HG03108 (cell line): ENCODE results near the gene NELL1.
"Not testable (repeated sequence)": the region's sequence is repeated elsewhere in the genome, so short reads cannot be mapped to it uniquely, and the experiment has no call there.

ENCODE experiments used
- ATAC-seq: cut with Tn5 transposase; IDR thresholded peaks from one replicate; pipeline ENCODE4 v1.9.1; 2021; ENCODE audit warnings: moderate library complexity; ENCODE audit not compliant: unreplicated experiment

NELL1 gene

GRCh38 chr11:21082853-21083252 is 413.5 kb downstream of the NELL1 start:
- ATAC-seq, result no peak

GRCh38 chr11:21088930-21089329 is 419.5 kb downstream of the NELL1 start:
- ATAC-seq, result no peak

DNA sequence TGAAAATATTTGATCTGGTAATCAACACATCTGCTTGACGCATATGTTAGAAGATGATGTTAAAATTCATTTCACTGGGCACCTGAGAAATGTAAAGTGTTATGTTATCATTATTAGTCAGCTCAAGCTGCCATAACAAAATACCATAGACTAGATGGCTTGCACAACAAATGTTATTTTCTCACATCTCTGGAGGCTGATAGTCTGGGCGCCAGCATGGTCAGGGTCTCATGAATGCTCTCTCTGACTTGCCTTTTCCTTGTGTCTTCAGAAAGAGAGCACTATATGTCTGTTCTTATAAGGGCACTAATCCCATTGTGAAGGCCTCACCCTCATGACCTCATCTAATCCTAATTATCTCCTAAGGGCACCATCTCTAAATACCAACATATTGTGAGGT is 435.3 kb downstream of the NELL1 start:
- ATAC-seq, result no peak

DNA sequence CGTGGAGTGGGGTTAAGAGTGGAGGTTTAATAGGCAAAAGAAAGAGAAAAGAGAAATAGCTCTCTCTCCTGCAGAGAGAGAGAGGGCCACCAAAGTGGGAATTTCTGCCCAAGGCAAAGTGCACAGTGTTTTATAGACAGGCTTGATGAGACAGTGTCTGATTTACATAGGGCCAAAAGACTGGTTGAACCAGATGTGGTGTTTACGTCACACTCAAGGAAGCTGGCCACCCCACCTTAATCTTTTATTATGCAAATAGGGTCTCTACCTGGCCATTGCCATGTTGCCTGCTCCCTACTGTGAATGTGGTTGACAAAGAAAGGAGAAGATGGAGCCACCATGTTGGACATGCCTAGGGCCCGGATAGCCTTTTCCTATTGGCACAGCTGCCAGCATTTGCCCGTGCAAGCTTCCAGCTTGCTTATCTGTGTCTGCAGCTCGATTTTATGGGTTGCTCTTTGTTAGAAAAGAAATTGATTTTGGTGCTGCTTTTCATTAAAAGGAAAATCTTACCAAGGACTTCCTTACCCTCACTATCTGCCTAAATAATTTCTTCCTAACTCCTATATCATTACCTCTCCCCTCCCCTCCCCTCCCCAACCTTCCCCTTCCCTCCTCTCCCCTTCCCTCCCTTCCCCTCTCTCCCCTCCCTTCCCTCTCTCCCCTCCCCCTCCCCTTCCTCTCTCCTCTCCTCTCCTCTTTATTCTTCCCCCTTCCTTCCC is 436.0 kb downstream of the NELL1 start:
- no peak for ATAC-seq

- ATAC-seq, result no peak
Observed at GRCh38 chr11:21109341-21109740, 440.0 kb downstream of the NELL1 start.

DNA sequence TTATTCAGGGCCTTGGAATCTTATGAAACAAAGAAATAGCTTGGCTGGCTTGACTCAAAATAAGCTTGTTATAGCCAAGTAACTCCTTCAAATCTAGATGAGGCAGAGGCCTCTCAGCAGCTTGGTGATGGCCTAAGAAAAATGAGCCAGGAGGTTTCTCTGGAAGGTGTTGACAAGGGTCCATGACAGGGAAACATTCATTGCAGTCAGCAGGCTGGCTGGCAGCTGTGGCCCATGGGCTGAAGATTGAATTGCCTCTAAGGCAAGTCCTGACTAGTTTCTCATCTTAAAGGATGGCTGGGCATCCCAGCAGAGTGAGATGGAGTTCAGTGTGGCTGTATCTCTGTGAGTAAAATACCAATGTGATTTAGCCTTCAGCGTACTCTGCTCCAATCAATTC is 441.0 kb downstream of the NELL1 start:
- no peak for ATAC-seq

DNA sequence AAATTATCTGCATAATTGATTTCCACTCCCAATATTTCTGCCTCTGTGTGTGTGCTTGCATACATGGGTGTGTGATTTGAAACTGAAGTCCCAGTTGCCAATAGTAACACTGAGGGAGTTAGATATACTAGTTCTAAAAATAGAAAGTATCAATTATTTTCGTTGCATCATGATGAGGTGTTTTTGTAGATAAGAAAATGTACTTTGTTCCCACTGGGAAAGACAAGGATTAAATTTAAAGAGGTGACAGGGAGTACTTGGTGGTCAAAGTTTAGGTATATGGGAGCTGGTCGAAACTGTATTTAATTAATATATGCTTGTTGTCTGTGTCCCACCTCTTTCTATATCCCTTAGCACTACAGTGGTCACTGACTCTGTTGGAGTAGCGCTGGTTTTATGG is 444.5 kb downstream of the NELL1 start:
- ATAC-seq, result no peak

DNA sequence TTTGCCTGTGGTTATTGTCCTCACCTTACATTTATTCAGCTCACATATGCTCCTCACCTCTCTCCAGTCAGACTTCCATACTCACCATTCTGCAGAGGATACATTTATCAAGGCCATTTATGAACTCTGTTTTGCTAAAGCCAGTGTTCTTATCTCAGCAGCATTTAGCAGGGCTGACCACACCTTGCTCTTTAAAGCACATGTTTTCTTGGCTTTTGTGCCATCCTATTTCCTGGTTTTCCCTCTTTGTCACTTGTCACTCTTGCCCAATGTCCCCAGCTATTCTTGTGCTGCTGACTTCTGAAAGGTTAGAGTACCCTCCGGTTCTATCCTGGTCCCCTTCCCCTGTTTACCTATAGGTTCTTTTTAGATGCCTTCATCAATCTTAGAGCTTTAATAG is 446.6 kb downstream of the NELL1 start:
- ATAC-seq, result no peak

GRCh38 chr11:21119411-21119810 is 450.0 kb downstream of the NELL1 start:
- no peak for ATAC-seq

GRCh38 chr11:21121991-21122390 is 452.6 kb downstream of the NELL1 start:
- ATAC-seq, result no peak

DNA sequence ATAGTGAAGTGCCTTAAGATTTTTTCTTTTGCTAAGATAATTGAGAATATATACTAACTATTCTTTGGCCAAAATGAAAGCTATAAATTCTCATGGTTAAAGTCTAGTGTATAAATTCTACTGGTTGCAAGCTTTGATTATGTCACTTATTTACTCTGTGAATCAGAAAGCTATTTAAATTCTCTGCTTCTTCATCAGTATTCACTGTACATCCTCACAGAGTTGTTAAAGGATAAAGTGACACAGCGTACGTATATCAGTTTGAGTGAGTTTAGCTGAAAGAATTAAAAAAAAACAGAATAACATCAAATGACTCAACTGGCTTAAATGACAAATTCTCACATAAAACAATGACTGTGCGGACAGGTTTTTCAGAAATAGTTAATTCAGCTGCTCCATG is 453.1 kb downstream of the NELL1 start:
- ATAC-seq, result no peak

DNA sequence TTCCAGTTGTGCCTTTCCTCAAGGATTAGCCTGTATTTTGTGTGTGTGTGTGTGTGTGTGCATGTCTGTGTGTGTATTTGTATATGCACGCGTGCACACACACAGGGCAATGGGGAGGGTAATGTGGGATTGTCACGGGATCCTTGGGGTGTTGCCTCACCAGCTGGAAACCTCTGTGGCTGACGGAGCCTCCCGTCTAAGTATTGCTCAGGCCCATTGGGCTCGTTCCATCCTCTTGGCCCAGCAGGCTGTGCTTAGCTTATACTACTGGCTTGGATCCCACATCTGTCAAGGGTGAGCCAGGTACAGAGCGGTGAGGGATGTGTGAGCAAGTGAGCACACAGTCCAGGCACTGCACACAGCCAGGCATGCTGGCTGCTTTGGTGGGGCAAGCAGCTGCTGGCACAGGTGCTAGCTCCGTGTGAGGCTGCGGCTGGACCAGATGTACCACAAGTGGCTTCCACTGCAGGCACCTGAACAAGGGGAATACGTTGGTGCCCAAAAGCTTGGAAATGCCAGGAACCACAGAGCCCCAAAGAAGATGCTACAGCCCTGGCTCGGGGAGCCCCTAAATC is 462.8 kb downstream of the NELL1 start:
- no peak for ATAC-seq

DNA sequence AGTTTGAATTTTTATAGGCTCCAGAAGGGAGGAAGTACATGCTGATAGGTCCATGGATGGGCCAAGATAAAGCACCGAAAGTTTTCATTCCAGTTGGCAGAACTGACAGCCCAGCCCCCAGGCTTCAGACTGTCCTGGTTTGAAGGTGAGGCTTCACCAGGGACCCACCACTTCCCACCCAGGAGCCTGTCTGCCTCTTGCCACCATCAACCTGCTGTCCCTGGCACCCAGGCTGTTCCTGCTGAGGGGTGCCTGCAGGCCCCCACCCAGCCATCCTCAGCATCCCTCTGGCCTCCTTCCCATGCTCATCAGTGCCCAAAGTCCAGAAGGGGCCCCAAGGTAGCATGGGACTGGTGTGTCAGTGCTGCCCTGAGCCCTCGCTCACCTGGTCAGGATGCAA is 463.9 kb downstream of the NELL1 start:
- no peak for ATAC-seq

GRCh38 chr11:21133722-21134121 is 464.3 kb downstream of the NELL1 start:
- ATAC-seq, result no peak

GRCh38 chr11:21137803-21138202 is 468.4 kb downstream of the NELL1 start:
- no peak for ATAC-seq

- ATAC-seq, result not testable (repeated sequence)
Observed at GRCh38 chr11:21141557-21141956, 472.2 kb downstream of the NELL1 start.

- no peak for ATAC-seq
Observed at GRCh38 chr11:21142007-21142406, 472.6 kb downstream of the NELL1 start.

DNA sequence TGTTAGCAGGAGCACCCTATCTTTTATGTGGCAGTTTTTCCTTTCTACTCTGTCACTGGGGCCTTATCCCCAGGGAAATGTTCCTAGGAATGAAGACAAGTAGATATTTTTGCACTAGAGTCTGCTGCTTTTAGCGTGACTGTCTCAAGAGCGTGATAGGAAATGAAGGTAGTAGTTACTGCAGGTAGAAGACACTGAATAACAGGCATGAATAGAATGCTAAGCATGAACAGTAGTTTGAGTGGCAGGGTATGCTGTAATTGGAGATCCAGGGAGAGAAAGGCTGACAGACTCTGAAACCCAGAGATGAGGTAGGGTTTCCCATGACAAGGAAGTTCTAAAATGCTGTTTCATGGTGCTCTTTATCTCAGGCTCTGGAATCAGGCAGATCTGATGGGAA is 475.1 kb downstream of the NELL1 start:
- no peak for ATAC-seq

- no peak for ATAC-seq
Observed at GRCh38 chr11:21148376-21148775, 479.0 kb downstream of the NELL1 start.

DNA sequence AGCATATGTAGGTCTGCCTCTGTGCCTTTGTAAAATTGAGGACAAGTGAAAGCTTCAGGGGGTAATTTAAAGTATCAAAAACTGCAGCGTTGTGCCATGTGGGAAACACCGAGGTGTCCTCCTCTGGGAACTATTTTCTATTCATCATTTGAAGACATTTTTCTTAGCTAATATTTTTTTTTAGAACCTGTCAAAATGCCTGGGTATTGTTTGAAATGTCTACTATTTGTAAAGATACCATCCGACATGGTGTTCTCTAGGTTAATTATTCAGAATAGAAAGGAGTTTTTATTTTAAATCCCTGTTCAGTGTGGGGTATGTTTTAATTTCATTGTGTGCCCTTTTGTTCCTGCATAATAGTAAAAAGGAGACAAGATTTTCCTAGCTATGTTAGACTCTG is 490.8 kb downstream of the NELL1 start:
- no peak for ATAC-seq

DNA sequence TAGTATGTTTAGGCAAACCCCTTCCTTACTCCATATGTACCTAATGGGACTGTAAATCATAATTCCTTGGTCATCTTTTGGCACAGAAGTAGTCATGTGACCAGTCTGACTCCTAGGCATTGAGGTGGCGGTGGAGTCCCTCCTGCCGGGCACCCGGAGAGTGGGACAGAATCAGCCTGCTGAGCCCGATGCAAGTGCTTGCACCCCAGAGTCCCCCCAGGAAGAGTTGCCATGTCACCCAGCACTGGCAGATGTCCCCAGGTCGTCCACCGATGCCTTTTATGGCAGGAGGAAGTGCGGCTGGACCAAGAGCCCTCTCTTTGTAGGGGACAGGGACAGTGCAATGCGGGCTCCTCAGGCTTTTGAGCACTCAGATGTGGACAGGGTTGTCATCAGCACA is 500.3 kb downstream of the NELL1 start:
- no peak for ATAC-seq

GRCh38 chr11:21173476-21173875 is 504.1 kb downstream of the NELL1 start:
- no peak for ATAC-seq

DNA sequence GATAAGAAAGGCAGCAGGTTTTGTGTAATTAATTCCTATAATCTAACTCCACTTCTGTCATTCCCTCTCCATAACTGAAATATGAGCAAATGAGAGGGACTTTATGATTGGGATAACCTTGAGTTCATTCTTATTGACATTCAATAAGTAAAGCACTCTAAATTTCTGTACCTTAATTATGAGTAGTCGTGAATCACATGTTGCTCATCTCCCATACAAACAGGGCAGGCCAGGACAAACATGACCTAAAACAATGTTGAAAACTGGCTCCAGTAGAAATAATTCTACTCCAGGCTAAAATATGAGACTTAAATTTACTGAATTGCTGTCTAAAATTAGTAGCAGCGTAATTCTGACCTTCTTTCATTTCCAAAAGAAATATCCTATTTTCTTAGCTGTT is 505.4 kb downstream of the NELL1 start:
- ATAC-seq, result no peak
